SK-N-SH treated with all-trans-retinoic acid at 6 μM for 48 hours (cell line): ENCODE data around the gene NCKAP5.

Experiments
- ARNTL ChIP-seq: fragments of 450-650 bp; formaldehyde crosslinking; IDR thresholded peaks from 2 replicates; pipeline ENCODE4 v1.5.0; 2020; ENCODE audit warnings: low read depth, mild to moderate bottlenecking, moderate library complexity, borderline replicate concordance
- GLIS3 ChIP-seq: fragments of 250-450 bp; sonication (Bioruptor Pico); IDR thresholded peaks from 2 replicates; pipeline ENCODE4 v1.5.0; 2020; ENCODE audit warnings: mild to moderate bottlenecking, moderate library complexity
- PPARA ChIP-seq: fragments of 250-450 bp; sonication (Bioruptor Pico); IDR thresholded peaks from 2 replicates; pipeline ENCODE4 v1.5.0; 2020; ENCODE audit warnings: mild to moderate bottlenecking, borderline replicate concordance
- TCF4 ChIP-seq: fragments of 250-450 bp; sonication (Bioruptor Pico); IDR thresholded peaks from 2 replicates; pipeline ENCODE4 v1.8.0; 2021; ENCODE audit warnings: mild to moderate bottlenecking, moderate library complexity, borderline replicate concordance
- ZNF565 ChIP-seq: fragments of 450-650 bp; formaldehyde crosslinking; conservative IDR thresholded peaks from 2 replicates; pipeline ENCODE4 v1.5.0; 2020; ENCODE audit warnings: low read depth, mild to moderate bottlenecking, moderate library complexity
- ZNF8 ChIP-seq: fragments of 450-650 bp; formaldehyde crosslinking; IDR thresholded peaks from 2 replicates; pipeline ENCODE4 v1.5.0; 2020; ENCODE audit warnings: mild to moderate bottlenecking, moderate library complexity
- TF ChIP-seq, protein P1 (sequence below): fragments of 250-450 bp; sonication (Bioruptor Pico); IDR thresholded peaks from 2 replicates; pipeline ENCODE4 v1.5.1; 2020; ENCODE audit warnings: low read depth, mild to moderate bottlenecking, moderate library complexity
- TF ChIP-seq, protein P2 (sequence below): fragments of 250-450 bp; sonication (Bioruptor Pico); IDR thresholded peaks from 2 replicates; pipeline ENCODE4 v1.5.0; 2020; ENCODE audit warnings: mild to moderate bottlenecking, moderate library complexity

GRCh38 chr2:133477616-133477990, 90.7 kb downstream of the NCKAP5 start:
- no peak for TF ChIP-seq TCF4 (CRISPR knock-in tag)
- no peak for TF ChIP-seq PPARA
- TF ChIP-seq, protein P1, sequence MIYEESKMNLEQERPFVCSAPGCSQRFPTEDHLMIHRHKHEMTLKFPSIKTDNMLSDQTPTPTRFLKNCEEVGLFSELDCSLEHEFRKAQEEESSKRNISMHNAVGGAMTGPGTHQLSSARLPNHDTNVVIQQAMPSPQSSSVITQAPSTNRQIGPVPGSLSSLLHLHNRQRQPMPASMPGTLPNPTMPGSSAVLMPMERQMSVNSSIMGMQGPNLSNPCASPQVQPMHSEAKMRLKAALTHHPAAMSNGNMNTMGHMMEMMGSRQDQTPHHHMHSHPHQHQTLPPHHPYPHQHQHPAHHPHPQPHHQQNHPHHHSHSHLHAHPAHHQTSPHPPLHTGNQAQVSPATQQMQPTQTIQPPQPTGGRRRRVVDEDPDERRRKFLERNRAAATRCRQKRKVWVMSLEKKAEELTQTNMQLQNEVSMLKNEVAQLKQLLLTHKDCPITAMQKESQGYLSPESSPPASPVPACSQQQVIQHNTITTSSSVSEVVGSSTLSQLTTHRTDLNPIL (CRISPR knock-in tag): no peak
- no peak for TF ChIP-seq GLIS3
- no peak for TF ChIP-seq ZNF565 (CRISPR knock-in tag)
- TF ChIP-seq, protein P2, sequence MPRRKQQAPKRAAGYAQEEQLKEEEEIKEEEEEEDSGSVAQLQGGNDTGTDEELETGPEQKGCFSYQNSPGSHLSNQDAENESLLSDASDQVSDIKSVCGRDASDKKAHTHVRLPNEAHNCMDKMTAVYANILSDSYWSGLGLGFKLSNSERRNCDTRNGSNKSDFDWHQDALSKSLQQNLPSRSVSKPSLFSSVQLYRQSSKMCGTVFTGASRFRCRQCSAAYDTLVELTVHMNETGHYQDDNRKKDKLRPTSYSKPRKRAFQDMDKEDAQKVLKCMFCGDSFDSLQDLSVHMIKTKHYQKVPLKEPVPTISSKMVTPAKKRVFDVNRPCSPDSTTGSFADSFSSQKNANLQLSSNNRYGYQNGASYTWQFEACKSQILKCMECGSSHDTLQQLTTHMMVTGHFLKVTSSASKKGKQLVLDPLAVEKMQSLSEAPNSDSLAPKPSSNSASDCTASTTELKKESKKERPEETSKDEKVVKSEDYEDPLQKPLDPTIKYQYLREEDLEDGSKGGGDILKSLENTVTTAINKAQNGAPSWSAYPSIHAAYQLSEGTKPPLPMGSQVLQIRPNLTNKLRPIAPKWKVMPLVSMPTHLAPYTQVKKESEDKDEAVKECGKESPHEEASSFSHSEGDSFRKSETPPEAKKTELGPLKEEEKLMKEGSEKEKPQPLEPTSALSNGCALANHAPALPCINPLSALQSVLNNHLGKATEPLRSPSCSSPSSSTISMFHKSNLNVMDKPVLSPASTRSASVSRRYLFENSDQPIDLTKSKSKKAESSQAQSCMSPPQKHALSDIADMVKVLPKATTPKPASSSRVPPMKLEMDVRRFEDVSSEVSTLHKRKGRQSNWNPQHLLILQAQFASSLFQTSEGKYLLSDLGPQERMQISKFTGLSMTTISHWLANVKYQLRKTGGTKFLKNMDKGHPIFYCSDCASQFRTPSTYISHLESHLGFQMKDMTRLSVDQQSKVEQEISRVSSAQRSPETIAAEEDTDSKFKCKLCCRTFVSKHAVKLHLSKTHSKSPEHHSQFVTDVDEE (CRISPR knock-in tag): no peak
- TF ChIP-seq ARNTL (CRISPR knock-in tag): no peak
- TF ChIP-seq ZNF8 (CRISPR knock-in tag): no peak
